Measurements from ENCODE around the gene CIB2.

Gene CIB2

GRCh38 chr15:78105476-78106241 lies 25.6 kb downstream of the CIB2 start:
- no peak for DNase-seq

GRCh38 chr15:78104566-78105475 lies 26.4 kb downstream of the CIB2 start:
- no peak for DNase-seq

- no peak for DNase-seq
These were observed 27.1 kb downstream of the CIB2 start for GRCh38 chr15:78104119-78104479.

- DNase-seq: peak; percentile 48
These were observed 27.7 kb downstream of the CIB2 start for GRCh38 chr15:78103406-78104118.

- no peak for DNase-seq
These were observed 28.5 kb downstream of the CIB2 start for GRCh38 chr15:78102741-78103140.

- no peak for DNase-seq
These were observed 29.0 kb downstream of the CIB2 start for GRCh38 chr15:78102211-78102610.

- no peak for DNase-seq
These were observed 29.7 kb downstream of the CIB2 start for GRCh38 chr15:78101423-78102105.

- DNase-seq: no peak
These were observed 30.4 kb downstream of the CIB2 start for GRCh38 chr15:78100886-78101285.

GRCh38 chr15:78098131-78098755 lies 33.0 kb downstream of the CIB2 start:
- DNase-seq: no peak

- no peak for DNase-seq
These were observed 33.6 kb downstream of the CIB2 start for GRCh38 chr15:78097667-78098066.

- no peak for DNase-seq
These were observed 37.8 kb downstream of the CIB2 start for GRCh38 chr15:78093242-78094020.

GRCh38 chr15:78092261-78093041 lies 38.8 kb downstream of the CIB2 start, which contains the start of gene SH2D7:
TSS of gene SH2D7 (plus strand) at chr15:78092561. CDS start at chr15:78092585, 24 bp downstream.
- no peak for DNase-seq

GRCh38 chr15:78090422-78091063 lies 40.7 kb downstream of the CIB2 start:
- DNase-seq: no peak

GRCh38 chr15:78088773-78089080 lies 42.5 kb downstream of the CIB2 start:
- DNase-seq: no peak

- DNase-seq: no peak
These were observed 43.1 kb downstream of the CIB2 start for GRCh38 chr15:78087951-78088772.

- no peak for DNase-seq
These were observed 45.3 kb downstream of the CIB2 start for GRCh38 chr15:78085928-78086327.

- DNase-seq: no peak
These were observed 46.8 kb downstream of the CIB2 start for GRCh38 chr15:78084449-78084750.

- no peak for DNase-seq
These were observed 47.4 kb downstream of the CIB2 start for GRCh38 chr15:78083687-78084448.

- no peak for DNase-seq
These were observed 48.1 kb downstream of the CIB2 start for GRCh38 chr15:78083186-78083585.

Data from activated T-cell treated with anti-CD3 and anti-CD28 coated beads, Interleukin-2, amount 50 U/mL, for 1 hour (primary cell).